ENCODE results near the gene POU2F2. TPM values are rescaled to one million over a fixed set of nuclear protein-coding genes. Genes with fewer than 3 reads are reported as not detected.

The POU2F2 gene
- polyA plus RNA-seq, 1 experiment: 1.9 TPM

- Histone ChIP-seq H3K4me3 (ENCODE audit: low read depth, low read length) (no peak overlapping the region), H3K27ac (ENCODE audit: low read depth, low read length) (no peak overlapping the region), H3K9me3 (ENCODE audit: control insufficient read depth, insufficient read depth, low read length) (no peaks in the 10 kb centered on the region), H3K27me3 (ENCODE audit: control insufficient read depth, insufficient read depth, low read length) (no peaks in the 10 kb centered on the region)
- no peak for TF ChIP-seq CTCF (IDR thresholded peaks at IDR 0.05; ENCODE audit: low read depth, low read length)
- no peak for DNase-seq (ENCODE audit: low read depth, low spot score)
- ChIA-PET POLR2A (no interaction called here), CTCF (interaction anchor here (1.1 to 4.1 kb wide), 5 partner anchors 8 to 44 kb away, joined by 3 to 18 read pairs (median 11); partner anchors contain the start of gene POU2F2)
Observed at GRCh38 chr19:42125536-42125935, 6.7 kb downstream of the POU2F2 start.

DNA sequence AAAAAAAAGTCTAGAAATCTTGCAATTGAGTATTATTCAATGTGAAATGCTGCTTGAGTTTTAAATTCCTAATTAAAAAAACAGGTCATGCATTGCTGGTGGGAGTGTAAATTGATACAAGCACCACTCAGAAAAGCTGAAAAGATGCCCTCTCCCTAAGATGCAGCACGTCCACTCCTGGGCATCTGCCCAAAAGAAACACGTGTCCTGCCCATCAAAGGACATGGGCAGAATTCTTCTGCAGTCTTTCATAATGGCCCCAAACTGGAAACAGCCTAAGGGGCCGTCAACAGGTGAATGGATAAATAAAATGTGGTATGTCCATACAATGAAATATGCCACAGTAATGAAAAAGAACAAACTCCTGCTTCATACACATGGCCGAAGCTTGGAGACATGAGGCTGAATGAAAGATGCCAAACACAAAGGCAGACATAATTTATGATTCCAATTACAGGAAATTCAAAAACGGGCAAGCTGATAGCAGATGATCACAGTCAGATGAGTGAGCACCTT, 7.8 kb downstream of the POU2F2 start:
- DNase-seq (ENCODE audit: low read depth, low spot score): no peak
- no peak for TF ChIP-seq CTCF (IDR thresholded peaks at IDR 0.05; ENCODE audit: low read depth, low read length)
- H3K27me3 ChIP-seq (ENCODE audit: control insufficient read depth, insufficient read depth, low read length): no peaks in the 10 kb centered on the region
- H3K4me3 ChIP-seq (ENCODE audit: low read depth, low read length): no peak overlapping the region
- H3K9me3 ChIP-seq (ENCODE audit: control insufficient read depth, insufficient read depth, low read length): no peaks in the 10 kb centered on the region
- ChIA-PET CTCF (interaction anchor here (0.6 to 4.1 kb wide), 7 partner anchors 9 to 303 kb away, joined by 3 to 18 read pairs (median 3); partner anchors contain the start of gene POU2F2), POLR2A (interaction anchor here (1.6 kb wide), 1 partner anchor 11 kb away, joined by 5 read pairs; no protein-coding TSS in a partner anchor)
- H3K27ac ChIP-seq (ENCODE audit: low read depth, low read length): no peak overlapping the region

DNA sequence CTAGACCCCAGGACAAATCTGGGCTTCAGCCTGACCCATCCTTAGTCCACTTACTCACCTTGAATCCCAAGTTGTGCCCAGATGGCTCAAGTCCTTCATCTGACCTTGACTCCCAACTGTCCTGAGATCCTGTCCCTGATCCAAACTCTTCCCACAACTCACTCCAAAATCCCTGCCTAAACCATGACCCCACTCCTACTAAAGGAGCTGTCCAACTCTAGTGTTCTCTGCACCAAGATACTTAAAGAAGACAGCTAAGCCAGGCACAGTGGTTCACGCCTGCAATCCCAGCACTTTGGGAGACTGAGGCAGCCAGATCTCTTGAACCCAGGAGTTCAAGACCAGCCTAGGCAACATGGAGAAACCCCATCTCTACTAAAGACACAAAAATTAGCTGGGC, 8.5 kb downstream of the POU2F2 start:
- no peak for DNase-seq (ENCODE audit: low read depth, low spot score)
- CTCF ChIA-PET: interaction anchor here (0.6 to 4.1 kb wide), 7 partner anchors 9 to 317 kb away, joined by 3 to 18 read pairs (median 7); partner anchors contain the start of gene POU2F2
- Histone ChIP-seq H3K4me3 (ENCODE audit: low read depth, low read length) (no peak overlapping the region), H3K27me3 (ENCODE audit: control insufficient read depth, insufficient read depth, low read length) (no peaks in the 10 kb centered on the region), H3K9me3 (ENCODE audit: control insufficient read depth, insufficient read depth, low read length) (no peaks in the 10 kb centered on the region), H3K27ac (ENCODE audit: low read depth, low read length) (no peak overlapping the region)
- no peak for TF ChIP-seq CTCF (IDR thresholded peaks at IDR 0.05; ENCODE audit: low read depth, low read length)
- POLR2A ChIA-PET: interaction anchor here (1.6 kb wide), 1 partner anchor 10 kb away, joined by 5 read pairs; no protein-coding TSS in a partner anchor

GRCh38 chr19:42122691-42123607, 9.3 kb downstream of the POU2F2 start:
- DNase-seq (ENCODE audit: low read depth, low spot score): no peak
- Histone ChIP-seq H3K27ac (ENCODE audit: low read depth, low read length) (peak overlapping the region; percentile 31), H3K4me3 (ENCODE audit: low read depth, low read length) (no peak overlapping the region), H3K9me3 (ENCODE audit: control insufficient read depth, insufficient read depth, low read length) (no peaks in the 10 kb centered on the region), H3K27me3 (ENCODE audit: control insufficient read depth, insufficient read depth, low read length) (no peaks in the 10 kb centered on the region)
- peak; percentile 24 for TF ChIP-seq CTCF (IDR thresholded peaks at IDR 0.05; ENCODE audit: low read depth, low read length)
- ChIA-PET POLR2A (interaction anchor here (1.6 kb wide), 1 partner anchor 9 kb away, joined by 5 read pairs; no protein-coding TSS in a partner anchor), CTCF (interaction anchor here (1.0 to 4.1 kb wide), 6 partner anchors 9 to 317 kb away, joined by 3 to 18 read pairs (median 8); partner anchors contain the start of gene POU2F2)

Data from AG04450 (cell line).